IPS DF 4.7 (cell line): ENCODE results near the gene ABCD4.
"Not testable (repeated sequence)": the region's sequence is repeated elsewhere in the genome, so short reads cannot be mapped to it uniquely, and the experiment has no call there.

Source experiments
- DNase-seq: peaks from one replicate; pipeline ENCODE4 v3.0.0-alpha.2; 2013; ENCODE audit warnings: low spot score; ENCODE audit errors: extremely low read depth

The ABCD4 gene

DNA sequence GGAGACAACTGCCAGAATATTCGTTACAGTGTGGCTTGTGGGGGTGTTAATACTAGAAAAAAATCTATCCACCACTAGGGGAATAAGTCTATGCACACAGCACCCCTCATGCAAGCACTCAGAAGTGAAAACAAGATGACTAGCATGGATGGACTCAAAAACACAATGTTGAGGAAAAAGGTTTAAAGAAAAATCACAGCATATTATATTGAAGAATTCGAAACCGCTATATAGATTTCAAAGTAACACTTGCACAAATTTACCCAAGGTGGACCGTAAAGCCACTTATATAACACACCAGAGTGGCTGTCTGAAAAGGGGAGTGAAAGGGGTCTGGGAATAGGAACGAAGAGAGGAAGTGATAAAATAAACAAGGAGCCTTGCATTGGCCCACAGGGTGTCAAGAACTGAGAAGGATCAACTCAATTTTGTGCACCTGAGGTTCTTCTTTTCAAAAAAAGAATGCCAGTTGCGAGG, 544 bp downstream of the ABCD4 start:
- DNase-seq = no peak

GRCh38 chr14:74301594-74302151, 1.1 kb downstream of the ABCD4 start:
- no peak for DNase-seq

DNA sequence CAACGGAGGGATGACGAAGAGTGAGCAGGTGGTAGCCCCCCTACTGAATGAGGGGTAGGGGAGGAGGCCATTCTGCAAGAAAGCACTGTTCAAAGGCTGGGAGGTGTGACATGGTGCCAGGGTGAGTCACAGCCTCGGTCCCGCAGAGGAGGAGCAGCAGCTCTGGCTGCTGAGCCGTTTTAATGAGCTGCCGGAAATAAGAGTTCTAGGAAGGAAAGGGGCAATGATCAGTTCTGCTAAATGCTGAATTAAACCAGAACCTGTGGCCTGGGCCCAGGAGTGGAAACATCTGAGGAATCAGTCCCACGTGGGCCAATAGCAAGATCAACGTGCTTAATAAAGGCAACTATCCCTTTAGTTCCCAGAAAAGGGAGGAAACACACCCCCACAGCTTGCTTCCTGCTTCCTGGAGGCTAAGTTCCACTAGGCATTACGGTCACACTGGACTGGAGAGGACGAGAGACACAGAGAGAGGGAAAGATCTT, 3.6 kb downstream of the ABCD4 start:
- no peak for DNase-seq

DNA sequence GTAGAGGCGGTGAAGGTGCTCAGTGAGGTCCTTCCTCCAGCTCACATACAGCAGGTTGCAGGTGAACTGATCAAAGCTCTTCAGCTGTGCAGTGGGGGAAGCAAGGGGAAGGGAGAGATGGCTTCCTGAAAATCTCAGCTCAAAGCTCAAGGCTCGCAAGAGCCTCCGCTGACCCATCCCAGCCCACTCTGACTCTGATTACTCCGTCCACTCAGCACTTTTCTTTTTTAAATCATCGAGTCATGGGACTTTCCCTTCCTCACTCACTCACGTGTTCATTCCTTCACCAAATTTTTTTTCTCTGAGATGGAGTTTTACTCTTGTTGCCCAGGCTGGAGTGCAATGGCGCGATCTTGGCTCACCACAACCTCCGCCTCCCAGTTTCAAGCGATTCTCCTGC, 4.7 kb downstream of the ABCD4 start:
- DNase-seq = no peak

GRCh38 chr14:74296037-74296467, 6.7 kb downstream of the ABCD4 start:
- no peak for DNase-seq

DNA sequence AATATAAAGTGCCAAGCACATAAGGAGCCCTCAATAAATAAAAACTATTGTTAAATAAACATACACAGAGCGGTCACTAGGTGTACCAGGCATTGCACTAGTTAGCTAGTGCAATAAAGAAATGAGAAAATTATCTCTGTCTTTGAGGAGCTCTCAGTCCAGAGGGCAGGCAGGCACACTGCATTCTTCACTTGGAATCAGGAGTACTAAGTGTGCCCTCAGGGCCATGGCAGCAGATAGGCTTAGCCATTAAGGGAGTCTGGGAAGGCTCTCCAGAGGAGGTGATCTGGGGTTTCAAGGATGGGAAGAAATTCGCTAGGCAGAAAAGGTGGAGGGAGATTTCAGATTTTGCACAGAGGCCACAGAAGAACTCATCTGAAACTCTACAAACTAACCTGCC, 9.1 kb downstream of the ABCD4 start:
- DNase-seq = no peak

GRCh38 chr14:74292061-74292460, 10.7 kb downstream of the ABCD4 start:
- no peak for DNase-seq

DNA sequence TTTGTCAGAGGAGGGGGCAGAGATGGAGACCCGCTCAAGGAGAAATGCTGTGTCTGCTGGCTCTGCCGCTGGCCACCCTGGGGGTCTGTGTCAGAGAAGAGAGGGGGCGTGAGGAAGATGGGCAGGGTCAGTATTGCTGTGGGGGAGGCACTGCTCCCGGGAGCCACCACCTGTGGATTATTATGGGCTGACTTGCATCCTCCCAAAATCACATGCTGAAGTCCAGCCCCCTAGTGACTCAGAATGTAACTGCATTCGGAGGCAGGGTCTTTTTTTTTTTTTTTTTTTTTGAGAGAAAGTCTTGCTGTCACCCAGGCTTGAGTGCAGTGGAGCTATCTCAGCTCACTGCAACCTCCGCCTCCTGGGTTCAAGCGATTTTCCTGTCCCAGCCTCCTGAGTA, 12.3 kb downstream of the ABCD4 start:
- DNase-seq = no peak

DNA sequence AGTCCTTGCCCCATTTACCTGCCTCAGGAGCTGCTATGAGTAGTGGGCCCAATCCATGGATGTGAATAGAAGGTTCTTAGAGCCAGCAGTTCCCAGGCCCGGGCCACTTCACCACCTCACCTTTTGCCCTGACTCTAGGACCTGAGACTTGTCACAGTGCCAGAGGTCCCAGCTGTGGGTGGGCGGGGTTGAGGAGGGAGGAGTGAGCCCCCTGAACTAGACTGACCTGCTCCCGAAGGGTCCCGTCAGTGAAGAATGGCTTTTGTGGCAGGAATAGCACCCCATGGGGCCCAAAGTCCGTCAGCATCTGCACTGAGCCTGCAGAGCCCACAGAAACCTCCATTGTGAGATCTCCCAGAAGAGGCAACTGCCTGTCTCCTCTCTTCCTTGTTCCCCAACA, 12.9 kb downstream of the ABCD4 start:
- no peak for DNase-seq

GRCh38 chr14:74286736-74287135, 16.0 kb downstream of the ABCD4 start:
- DNase-seq = no peak

GRCh38 chr14:74281069-74281468, 21.7 kb downstream of the ABCD4 start:
- no peak for DNase-seq

DNA sequence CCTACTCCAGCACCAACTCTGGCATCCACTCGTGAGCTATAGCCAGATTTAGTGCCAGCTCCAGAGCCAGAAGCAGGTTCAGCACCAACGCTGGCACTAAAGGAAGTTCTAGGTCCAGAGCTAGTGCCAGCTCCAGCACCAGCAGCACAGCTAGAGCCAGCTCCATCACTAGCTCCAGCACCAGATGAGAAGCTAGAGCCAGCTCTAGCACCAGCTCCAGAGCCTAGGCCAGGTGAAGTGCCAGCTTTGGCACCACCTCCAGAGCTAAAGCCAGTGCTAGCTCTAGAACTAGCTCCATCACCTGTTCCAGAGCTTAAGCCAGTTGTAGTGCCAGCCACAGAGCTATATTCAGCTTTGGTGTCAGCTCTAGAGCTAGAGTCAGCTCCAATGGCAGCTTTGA, 24.7 kb downstream of the ABCD4 start:
- DNase-seq = no peak

- DNase-seq = no peak
These were observed 27.4 kb downstream of the ABCD4 start for GRCh38 chr14:74275241-74275841.

DNA sequence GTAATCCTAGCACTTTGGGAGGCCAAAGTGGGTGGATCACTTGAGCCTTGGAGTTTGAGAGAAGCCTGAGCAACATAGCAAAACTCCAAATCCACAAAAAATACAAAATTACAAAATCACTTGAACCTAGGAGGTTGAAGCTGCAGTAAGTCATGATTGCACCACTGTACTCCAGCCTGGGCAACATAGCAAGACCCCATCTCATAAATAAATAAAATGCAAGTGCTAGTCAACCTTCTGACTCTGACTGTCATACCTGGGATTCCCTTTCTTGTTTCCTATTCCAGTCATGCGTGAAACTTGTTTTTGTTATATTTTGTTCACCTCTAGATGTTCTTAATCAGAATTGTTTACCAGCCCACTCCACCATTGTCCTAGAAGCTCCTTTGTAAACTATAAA, 31.4 kb downstream of the ABCD4 start:
- no peak for DNase-seq

- not testable (repeated sequence) for DNase-seq
These were observed 32.2 kb downstream of the ABCD4 start for GRCh38 chr14:74270382-74271177.

DNA sequence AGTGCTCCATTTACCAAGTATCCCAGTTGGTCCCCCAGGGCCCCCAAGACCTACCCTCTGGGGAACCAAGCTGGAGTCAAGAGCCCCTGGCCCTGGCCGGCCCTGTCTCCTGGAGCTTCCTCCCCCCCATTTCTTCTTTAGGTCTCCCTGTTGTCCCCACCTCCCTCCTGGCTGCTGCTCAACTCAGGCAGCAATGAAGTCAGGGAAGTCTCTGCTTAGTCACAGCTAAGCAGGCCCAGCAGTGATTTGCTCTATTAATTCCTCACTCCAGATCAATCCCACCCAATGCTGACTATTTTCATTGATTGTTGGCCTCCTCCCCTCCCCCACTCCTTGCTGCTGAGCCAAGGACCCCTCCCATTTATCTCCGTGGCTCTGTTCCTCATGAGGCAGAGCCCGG, 35.1 kb downstream of the ABCD4 start:
- no peak for DNase-seq

GRCh38 chr14:74265301-74265965, 37.3 kb downstream of the ABCD4 start:
- no peak for DNase-seq

DNA sequence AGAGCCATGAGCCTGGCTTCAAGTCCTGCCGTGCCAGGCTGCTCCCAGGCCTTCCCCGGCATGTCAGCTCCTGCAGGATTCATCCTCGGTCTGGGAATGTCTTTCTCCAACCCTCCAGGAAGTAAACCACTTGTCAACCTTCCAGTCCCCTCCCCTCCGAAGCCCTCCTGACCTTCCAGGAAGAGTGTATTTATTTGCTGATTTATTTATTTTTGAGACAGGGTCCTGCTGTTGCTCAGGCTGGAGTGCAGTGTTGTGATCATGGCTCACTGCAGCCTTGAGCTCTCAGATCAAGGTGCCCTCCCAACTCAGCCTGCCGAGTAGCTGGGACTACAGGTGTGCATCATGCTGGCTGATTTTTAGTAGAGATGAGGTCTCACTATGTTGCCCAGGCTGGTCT, 38.8 kb downstream of the ABCD4 start:
- DNase-seq = no peak

DNA sequence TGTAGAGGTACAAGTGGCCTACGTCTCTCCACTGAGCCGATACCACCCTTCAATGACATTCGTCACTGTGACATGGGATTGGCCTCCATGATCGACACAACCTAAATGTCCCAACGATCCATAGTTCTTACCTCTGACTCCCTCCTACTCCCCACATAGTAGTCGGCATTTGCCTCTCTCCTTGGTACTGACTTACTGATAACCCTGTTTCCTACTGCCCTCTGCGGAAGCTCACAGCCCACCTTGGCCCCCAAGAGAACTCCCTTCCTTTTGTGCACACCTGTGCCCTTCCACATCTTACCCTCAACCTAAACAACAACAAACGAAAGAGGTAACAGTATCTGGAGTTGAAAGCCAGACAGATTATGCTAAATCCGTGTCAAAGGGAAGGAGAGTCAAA, 39.6 kb downstream of the ABCD4 start:
- DNase-seq = no peak

- no peak for DNase-seq
These were observed 40.7 kb downstream of the ABCD4 start for GRCh38 chr14:74262076-74262475.

DNA sequence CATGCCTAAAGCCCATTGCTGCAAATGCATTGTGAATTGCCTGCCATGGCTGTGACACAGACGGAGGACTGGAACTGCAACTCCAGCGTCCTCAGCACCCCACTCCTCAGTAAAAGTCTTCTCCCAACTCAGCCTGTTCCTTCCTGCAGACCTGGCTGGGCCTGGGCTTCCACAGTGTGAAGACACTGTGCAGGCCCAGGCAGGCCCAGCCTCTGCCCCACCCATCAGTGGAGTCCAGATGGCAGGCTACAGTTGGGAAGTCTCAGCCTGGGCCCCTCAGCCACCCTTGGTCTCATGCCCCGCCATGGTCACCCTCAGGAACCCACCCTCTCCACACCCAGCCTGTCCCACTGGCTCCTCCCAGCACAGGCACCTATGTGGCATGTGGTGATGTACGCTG, 41.4 kb downstream of the ABCD4 start:
- no peak for DNase-seq
